Liver (tissue), 9 donors: ENCODE measurements around the gene ATE1. TPM values are rescaled to one million over a fixed set of nuclear protein-coding genes. Genes with fewer than 3 reads are reported as not detected.

ENCODE experiments used
- DNase-seq: peaks from one replicate; pipeline ENCODE4 v3.0.0-alpha.2; 2017; ENCODE audit warnings: low spot score
- H3K27ac ChIP-seq, 2 donors: one replicate each; pipeline ENCODE4 v1.7.0; 2013; ENCODE audit warnings: inconsistent platforms in 2 of 2, low read length in 2 of 2, control low read depth in 1 of 2, low read depth in 1 of 2, mild to moderate bottlenecking in 1 of 2
- H3K27me3 ChIP-seq, 4 donors: one replicate each; pipeline versions ENCODE4 v1.6.1 to v1.7.0; 2013; ENCODE audit warnings: low read length in 3 of 4, inconsistent platforms in 1 of 4, mild to moderate bottlenecking in 1 of 4, moderate library complexity in 1 of 4; ENCODE audit not compliant: control insufficient read depth in 4 of 4, insufficient read depth in 4 of 4
- H3K36me3 ChIP-seq, 4 donors: one replicate each; pipeline versions ENCODE4 v1.6.1 to v1.7.0; 2013; ENCODE audit warnings: low read length in 3 of 4, mild to moderate bottlenecking in 3 of 4, low read depth in 1 of 4, moderate library complexity in 1 of 4; ENCODE audit not compliant: control insufficient read depth in 4 of 4, insufficient read depth in 3 of 4
- H3K4me1 ChIP-seq, 4 donors: one replicate each; pipeline versions ENCODE4 v1.6.1 to v1.7.0; 2013; ENCODE audit warnings: low read length in 3 of 4, mild to moderate bottlenecking in 3 of 4, moderate library complexity in 1 of 4; ENCODE audit not compliant: control insufficient read depth in 4 of 4, insufficient read depth in 4 of 4
- H3K4me3 ChIP-seq, 3 donors: one replicate each; pipeline versions ENCODE4 v1.6.1 to v1.7.0; 2013; ENCODE audit warnings: low read length in 3 of 3, control low read depth in 1 of 3, low read depth in 1 of 3, mild to moderate bottlenecking in 1 of 3
- H3K9ac ChIP-seq, 2 donors: one replicate each; pipeline ENCODE4 v1.7.0; 2013; ENCODE audit warnings: low read length in 2 of 2, mild to moderate bottlenecking in 2 of 2, moderate library complexity in 2 of 2, control low read depth in 1 of 2, low read depth in 1 of 2
- H3K9me3 ChIP-seq, 4 donors: one replicate each; pipeline versions ENCODE4 v1.6.1 to v1.7.0; 2013; ENCODE audit warnings: low read length in 3 of 4; ENCODE audit not compliant: control insufficient read depth in 4 of 4
- EGR1 ChIP-seq, 2 donors: IDR thresholded peaks; 2 replicates each; pipeline ENCODE4 v1.6.1; 2016 to 2018; ENCODE audit warnings: antibody characterized with exemption in 2 of 2, low read depth in 2 of 2
- FOXA2 ChIP-seq: IDR thresholded peaks from 2 replicates; pipeline ENCODE4 v1.6.1; 2016; ENCODE audit warnings: antibody characterized with exemption
- HNF4A ChIP-seq, 2 donors: conservative IDR thresholded peaks; 2 replicates each; pipeline ENCODE4 v1.6.1; 2016; ENCODE audit warnings: antibody characterized with exemption in 2 of 2, mild to moderate bottlenecking in 2 of 2
- HNF4G ChIP-seq: IDR thresholded peaks from 2 replicates; pipeline ENCODE4 v1.6.1; 2016; ENCODE audit warnings: antibody characterized with exemption
- RAD21 ChIP-seq, 2 donors: IDR thresholded peaks; 2 replicates each; pipeline ENCODE4 v1.6.1; 2016; ENCODE audit warnings: antibody characterized with exemption in 2 of 2, mild to moderate bottlenecking in 2 of 2
- RXRA ChIP-seq, 2 donors: IDR thresholded peaks; 2 replicates each; pipeline ENCODE4 v1.6.1; 2017 to 2018; ENCODE audit warnings: antibody characterized with exemption in 2 of 2, mild to moderate bottlenecking in 1 of 2
- SP1 ChIP-seq: IDR thresholded peaks from 2 replicates; pipeline ENCODE4 v1.6.1; 2018; ENCODE audit warnings: antibody characterized with exemption, mild to moderate bottlenecking
- TAF1 ChIP-seq: conservative IDR thresholded peaks from 2 replicates; pipeline ENCODE4 v1.6.1; 2016; ENCODE audit warnings: antibody characterized with exemption, mild to moderate bottlenecking
- YY1 ChIP-seq: IDR thresholded peaks from 2 replicates; pipeline ENCODE4 v1.6.1; 2016; ENCODE audit warnings: antibody characterized with exemption, mild to moderate bottlenecking
- WGBS: extraction: QIAGEN DNeasy Blood & Tissue Kit; methylation state at CpG from one replicate; pipeline ENCODE4 v1.1.7; 2013; 5-methylcytosine and 5-hydroxymethylcytosine counted together
- polyA plus RNA-seq, 2 donors: library from polyadenylated mRNA; stranded (reverse) in 1 of 2; unstranded in 1 of 2; fragments of 200-250 nt in 1 of 2; fragments of >200 nt in 1 of 2; fragmentation: Nextera tagmentation in 1 of 2; extraction: Ambion mirVana in 1 of 2; gene quantifications; one replicate each; pipeline versions ENCODE4 v1.2.1 to v1.2.3, GENCODE V29; 2013 to 2015
- total RNA-seq, 2 donors: library from RNA; depleted of rRNA; stranded (reverse); fragments of >200 nt; gene quantifications; one replicate each; pipeline ENCODE4 v1.2.3, GENCODE V29; 2014
- TF ChIP-seq, protein P1 (sequence below): IDR thresholded peaks from 2 replicates; pipeline ENCODE4 v1.6.1; 2016; ENCODE audit warnings: antibody characterized with exemption, mild to moderate bottlenecking
- TF ChIP-seq, protein P2 (sequence below): fragments of 150-350 bp; IDR thresholded peaks from 2 replicates; pipeline ENCODE4 v1.5.1; 2017; ENCODE audit warnings: improper control_type of control experiment, low read depth, low read length; ENCODE audit not compliant: missing input control
- TF ChIP-seq, protein P3 (sequence below): IDR thresholded peaks from 2 replicates; pipeline ENCODE4 v1.6.1; 2016; ENCODE audit warnings: antibody characterized with exemption
- TF ChIP-seq, protein P4 (sequence below): IDR thresholded peaks from 2 replicates; pipeline ENCODE4 v1.6.1; 2016; ENCODE audit warnings: antibody characterized with exemption
- TF ChIP-seq, protein P5 (sequence below): IDR thresholded peaks from 2 replicates; pipeline ENCODE4 v1.6.1; 2016; ENCODE audit warnings: antibody characterized with exemption
- donor health status: healthy.
- donor health status: healthy.
- donor health status: healthy.
- donor health status: healthy.
- donor health status: healthy.

The ATE1 gene
- total and polyA plus RNA-seq, 4 donors, result 7.9 to 34.9 (median 13.5) TPM

DNA sequence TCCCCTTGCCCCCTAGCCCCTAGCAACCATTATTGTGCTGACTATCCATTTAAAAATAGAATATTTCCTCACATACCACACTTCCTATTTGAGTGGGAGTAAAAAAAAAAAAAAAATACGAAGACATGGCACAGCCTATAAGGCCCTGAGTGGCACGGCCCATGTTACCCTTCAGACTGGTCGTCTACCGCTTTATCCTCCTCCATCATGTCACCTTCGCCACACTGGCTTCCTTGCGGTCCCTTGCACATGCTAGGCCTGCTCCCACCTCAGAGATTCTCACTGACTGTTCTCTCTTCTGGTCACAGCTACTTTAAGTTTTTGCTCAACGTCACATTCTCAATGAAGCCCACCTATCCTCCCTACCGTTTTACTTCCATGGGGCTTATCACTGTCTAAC is 130.3 kb downstream of the ATE1 start:
- Histone ChIP-seq H3K4me3 (no peak overlapping the region), H3K9me3 (no peaks in the 10 kb centered on the region), H3K27me3 (no peaks in the 10 kb centered on the region), H3K4me1 (no peaks in the 10 kb centered on the region), H3K36me3 (peaks cover 0 to 3% (median under 1%) of the 10 kb centered on the region in 4 donors), H3K9ac (no peak overlapping the region), H3K27ac (no peak overlapping the region)
- WGBS, result 88% methylated on average over 8 of the region's 8 CpGs
- TF ChIP-seq RXRA (IDR thresholded peaks at IDR 0.05) (no peak), YY1 (no peak), FOXA2 (no peak)
- TF ChIP-seq, protein P1, sequence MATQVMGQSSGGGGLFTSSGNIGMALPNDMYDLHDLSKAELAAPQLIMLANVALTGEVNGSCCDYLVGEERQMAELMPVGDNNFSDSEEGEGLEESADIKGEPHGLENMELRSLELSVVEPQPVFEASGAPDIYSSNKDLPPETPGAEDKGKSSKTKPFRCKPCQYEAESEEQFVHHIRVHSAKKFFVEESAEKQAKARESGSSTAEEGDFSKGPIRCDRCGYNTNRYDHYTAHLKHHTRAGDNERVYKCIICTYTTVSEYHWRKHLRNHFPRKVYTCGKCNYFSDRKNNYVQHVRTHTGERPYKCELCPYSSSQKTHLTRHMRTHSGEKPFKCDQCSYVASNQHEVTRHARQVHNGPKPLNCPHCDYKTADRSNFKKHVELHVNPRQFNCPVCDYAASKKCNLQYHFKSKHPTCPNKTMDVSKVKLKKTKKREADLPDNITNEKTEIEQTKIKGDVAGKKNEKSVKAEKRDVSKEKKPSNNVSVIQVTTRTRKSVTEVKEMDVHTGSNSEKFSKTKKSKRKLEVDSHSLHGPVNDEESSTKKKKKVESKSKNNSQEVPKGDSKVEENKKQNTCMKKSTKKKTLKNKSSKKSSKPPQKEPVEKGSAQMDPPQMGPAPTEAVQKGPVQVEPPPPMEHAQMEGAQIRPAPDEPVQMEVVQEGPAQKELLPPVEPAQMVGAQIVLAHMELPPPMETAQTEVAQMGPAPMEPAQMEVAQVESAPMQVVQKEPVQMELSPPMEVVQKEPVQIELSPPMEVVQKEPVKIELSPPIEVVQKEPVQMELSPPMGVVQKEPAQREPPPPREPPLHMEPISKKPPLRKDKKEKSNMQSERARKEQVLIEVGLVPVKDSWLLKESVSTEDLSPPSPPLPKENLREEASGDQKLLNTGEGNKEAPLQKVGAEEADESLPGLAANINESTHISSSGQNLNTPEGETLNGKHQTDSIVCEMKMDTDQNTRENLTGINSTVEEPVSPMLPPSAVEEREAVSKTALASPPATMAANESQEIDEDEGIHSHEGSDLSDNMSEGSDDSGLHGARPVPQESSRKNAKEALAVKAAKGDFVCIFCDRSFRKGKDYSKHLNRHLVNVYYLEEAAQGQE, result no peak
- TF ChIP-seq, protein P2, sequence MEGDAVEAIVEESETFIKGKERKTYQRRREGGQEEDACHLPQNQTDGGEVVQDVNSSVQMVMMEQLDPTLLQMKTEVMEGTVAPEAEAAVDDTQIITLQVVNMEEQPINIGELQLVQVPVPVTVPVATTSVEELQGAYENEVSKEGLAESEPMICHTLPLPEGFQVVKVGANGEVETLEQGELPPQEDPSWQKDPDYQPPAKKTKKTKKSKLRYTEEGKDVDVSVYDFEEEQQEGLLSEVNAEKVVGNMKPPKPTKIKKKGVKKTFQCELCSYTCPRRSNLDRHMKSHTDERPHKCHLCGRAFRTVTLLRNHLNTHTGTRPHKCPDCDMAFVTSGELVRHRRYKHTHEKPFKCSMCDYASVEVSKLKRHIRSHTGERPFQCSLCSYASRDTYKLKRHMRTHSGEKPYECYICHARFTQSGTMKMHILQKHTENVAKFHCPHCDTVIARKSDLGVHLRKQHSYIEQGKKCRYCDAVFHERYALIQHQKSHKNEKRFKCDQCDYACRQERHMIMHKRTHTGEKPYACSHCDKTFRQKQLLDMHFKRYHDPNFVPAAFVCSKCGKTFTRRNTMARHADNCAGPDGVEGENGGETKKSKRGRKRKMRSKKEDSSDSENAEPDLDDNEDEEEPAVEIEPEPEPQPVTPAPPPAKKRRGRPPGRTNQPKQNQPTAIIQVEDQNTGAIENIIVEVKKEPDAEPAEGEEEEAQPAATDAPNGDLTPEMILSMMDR, result no peak
- TF ChIP-seq, protein P3, sequence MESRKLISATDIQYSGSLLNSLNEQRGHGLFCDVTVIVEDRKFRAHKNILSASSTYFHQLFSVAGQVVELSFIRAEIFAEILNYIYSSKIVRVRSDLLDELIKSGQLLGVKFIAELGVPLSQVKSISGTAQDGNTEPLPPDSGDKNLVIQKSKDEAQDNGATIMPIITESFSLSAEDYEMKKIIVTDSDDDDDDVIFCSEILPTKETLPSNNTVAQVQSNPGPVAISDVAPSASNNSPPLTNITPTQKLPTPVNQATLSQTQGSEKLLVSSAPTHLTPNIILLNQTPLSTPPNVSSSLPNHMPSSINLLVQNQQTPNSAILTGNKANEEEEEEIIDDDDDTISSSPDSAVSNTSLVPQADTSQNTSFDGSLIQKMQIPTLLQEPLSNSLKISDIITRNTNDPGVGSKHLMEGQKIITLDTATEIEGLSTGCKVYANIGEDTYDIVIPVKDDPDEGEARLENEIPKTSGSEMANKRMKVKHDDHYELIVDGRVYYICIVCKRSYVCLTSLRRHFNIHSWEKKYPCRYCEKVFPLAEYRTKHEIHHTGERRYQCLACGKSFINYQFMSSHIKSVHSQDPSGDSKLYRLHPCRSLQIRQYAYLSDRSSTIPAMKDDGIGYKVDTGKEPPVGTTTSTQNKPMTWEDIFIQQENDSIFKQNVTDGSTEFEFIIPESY, result no peak
- TF ChIP-seq, protein P4, sequence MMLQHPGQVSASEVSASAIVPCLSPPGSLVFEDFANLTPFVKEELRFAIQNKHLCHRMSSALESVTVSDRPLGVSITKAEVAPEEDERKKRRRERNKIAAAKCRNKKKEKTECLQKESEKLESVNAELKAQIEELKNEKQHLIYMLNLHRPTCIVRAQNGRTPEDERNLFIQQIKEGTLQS, result no peak
- TF ChIP-seq, protein P5, sequence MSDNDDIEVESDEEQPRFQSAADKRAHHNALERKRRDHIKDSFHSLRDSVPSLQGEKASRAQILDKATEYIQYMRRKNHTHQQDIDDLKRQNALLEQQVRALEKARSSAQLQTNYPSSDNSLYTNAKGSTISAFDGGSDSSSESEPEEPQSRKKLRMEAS, result no peak
- DNase-seq, result no peak

DNA sequence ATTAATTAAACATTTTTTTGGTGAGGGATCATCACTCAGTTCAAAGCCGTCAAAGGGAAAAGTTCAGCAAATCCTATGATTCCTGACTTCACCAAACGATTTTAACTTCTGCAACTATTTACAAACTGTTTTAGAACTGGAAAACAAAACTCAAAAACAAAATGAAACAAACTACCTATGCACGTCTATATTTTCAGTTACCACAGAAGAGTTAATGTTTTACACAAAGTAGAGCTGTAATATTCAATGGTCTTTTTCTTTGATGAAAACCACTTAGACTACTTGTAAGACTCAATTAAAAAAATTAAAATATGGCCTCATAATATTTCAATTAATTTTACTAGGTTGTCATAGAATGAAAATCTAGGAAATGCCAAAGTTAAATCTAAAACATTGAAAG is 131.5 kb downstream of the ATE1 start:
- 95% methylated on average over 3 of the region's 3 CpGs for WGBS
- H3K4me3 ChIP-seq, result no peak overlapping the region
- H3K27ac ChIP-seq, result no peak overlapping the region
- DNase-seq, result no peak
- H3K9ac ChIP-seq, result no peak overlapping the region
- H3K9me3 ChIP-seq, result no peaks in the 10 kb centered on the region
- no peaks in the 10 kb centered on the region for H3K27me3 ChIP-seq
- peaks cover 0 to 3% (median 0%) of the 10 kb centered on the region in 4 donors for H3K36me3 ChIP-seq
- H3K4me1 ChIP-seq, result no peaks in the 10 kb centered on the region
- TF ChIP-seq RAD21 (IDR thresholded peaks at IDR 0.05) (no peak), EGR1 (IDR thresholded peaks at IDR 0.05; ENCODE audit: low read depth in 2 of 2) (no peak), YY1 (no peak), SP1 (no peak), TAF1 (no peak), HNF4G (no peak), HNF4A (conservative IDR thresholded peaks at IDR 0.05) (no peak)
- TF ChIP-seq, protein P1, result no peak
- TF ChIP-seq, protein P4, result no peak
- TF ChIP-seq, protein P2, result no peak
- TF ChIP-seq, protein P3, result no peak
- TF ChIP-seq, protein P5, result no peak
